ENCODE measurements around the gene TBL2. TPM values are rescaled to one million over a fixed set of nuclear protein-coding genes. Genes with fewer than 3 reads are reported as not detected.
"Not testable (repeated sequence)": the region's sequence is repeated elsewhere in the genome, so short reads cannot be mapped to it uniquely, and the experiment has no call there.

The TBL2 gene
- total RNA-seq, 4 donors from 2014 or later: 19.1 to 52.5 (median 38.2) TPM

DNA sequence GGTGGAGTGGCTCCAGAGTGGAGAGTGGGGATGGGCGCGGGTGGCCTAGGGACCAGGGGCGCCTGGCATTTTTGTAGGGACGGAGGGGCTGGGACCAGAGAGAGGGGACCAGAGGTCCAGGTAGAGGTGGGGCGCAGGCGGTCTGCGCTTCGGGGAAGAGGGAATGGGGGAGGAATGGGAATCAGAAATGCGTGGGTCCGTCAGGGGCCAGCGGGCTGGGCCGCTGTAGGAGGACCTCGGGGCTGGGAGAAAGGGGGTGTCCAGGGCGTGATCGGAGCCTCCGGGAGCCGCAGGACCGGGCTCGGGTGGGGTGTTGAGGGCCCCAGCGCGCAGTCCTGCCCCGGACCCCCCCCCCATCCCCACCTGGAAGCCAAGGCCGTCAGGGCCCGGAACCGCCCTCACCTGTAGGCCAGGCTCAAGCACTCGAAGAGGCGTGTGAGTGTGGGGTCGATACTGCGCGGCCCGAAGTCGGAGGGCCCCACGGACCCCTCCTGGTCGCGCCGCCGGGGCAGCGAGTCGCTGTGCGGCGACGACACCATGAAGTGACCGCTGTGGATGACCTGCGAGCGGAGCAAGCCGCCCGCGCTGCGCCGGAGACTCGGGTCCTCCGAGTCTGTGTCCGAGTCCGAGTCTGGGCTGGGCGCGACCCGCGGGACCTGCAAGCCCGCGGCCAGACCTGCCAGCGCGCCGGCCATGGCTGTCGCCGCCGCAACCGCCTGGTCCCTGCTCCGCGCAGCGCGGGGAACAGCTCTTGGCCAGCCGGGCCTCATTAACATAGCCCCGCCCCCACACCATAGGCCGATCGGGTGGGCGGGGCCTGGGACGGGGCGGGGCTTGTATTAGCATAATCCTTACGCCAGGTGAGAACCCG, 45.7 kb upstream of the TBL2 start, which contains the start of gene MLXIPL:
MLXIPL (minus strand) TSS at position 725 of the 871 bp plus-strand sequence; CDS start at position 695, 30 bp downstream.
- Histone ChIP-seq H3K27me3 (peaks cover 0 to 81% (median 32%) of the 10 kb centered on the region in 4 donors), H3K4me3 (peak within 1 kb of the TSS; percentile 52 to 57 (median 54)), H3K9me3 (no peaks in the 10 kb centered on the region), H3K36me3 (no peaks in the 10 kb centered on the region), H3K27ac (replicated peaks in 1 of 4) (peak within 1 kb of the TSS in 3 of 4 donors; percentile 16 to 53 (median 41)), H3K4me1 (peaks cover 9 to 27% (median 22%) of the 10 kb centered on the region in 4 donors)
- intact Hi-C loops (cut with DNase I): no loop called here
- DNase-seq (ENCODE audit: extremely low spot score): no peak
- 13% methylated on average over 37 of the region's 80 CpGs for WGBS
- TF ChIP-seq, protein P1, sequence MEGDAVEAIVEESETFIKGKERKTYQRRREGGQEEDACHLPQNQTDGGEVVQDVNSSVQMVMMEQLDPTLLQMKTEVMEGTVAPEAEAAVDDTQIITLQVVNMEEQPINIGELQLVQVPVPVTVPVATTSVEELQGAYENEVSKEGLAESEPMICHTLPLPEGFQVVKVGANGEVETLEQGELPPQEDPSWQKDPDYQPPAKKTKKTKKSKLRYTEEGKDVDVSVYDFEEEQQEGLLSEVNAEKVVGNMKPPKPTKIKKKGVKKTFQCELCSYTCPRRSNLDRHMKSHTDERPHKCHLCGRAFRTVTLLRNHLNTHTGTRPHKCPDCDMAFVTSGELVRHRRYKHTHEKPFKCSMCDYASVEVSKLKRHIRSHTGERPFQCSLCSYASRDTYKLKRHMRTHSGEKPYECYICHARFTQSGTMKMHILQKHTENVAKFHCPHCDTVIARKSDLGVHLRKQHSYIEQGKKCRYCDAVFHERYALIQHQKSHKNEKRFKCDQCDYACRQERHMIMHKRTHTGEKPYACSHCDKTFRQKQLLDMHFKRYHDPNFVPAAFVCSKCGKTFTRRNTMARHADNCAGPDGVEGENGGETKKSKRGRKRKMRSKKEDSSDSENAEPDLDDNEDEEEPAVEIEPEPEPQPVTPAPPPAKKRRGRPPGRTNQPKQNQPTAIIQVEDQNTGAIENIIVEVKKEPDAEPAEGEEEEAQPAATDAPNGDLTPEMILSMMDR (IDR thresholded peaks at IDR 0.05): no peak
- TF ChIP-seq EP300 (IDR thresholded peaks at IDR 0.05) (no peak), POLR2A (IDR thresholded peaks at IDR 0.05; ENCODE audit: low read depth) (peak; percentile 48), POLR2AphosphoS5 (IDR thresholded peaks at IDR 0.05) (peak; percentile 47 to 57)

DNA sequence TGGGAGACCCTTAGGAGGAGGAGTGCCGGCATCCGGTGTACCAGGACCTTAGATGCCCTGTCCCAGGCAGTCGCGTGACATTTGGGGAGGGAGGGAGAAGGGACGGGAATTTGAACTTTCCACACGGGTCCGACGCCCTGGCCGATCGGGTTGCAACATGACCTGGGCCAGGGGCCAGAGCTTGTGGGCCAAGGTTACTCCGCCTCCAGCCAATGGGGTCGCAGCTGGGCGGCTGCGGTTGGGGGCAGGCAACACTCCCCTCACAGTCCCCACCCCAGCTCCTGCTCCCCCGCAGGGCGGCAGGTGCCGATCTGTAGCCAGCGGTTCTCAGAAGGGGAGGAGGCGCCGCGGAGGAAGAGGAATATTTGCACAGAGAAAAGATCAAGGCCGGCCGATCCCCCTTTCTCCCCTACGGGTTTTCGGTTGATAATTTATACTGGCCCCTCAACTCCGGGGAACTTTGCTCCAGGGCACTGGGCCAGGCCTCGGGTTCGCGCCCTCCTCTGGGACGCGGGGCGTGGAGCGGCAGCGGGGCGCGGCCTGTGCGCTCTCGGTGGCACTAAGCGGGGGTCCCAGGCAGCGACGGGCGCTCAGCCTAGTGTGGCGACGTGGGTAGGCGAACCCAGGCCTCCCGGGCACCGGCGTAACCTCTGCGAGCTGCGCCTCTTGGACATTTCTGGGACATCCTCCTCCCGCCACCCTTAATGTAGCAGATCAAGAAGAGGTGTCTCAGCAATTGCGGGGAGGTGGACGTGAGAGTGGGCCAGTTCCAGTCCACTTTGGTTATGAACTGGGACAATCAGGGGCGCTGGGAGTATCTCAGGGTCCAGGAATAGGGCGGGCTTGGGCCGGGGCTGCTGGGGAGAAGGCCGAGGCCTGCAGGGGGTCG, 44.8 kb upstream of the TBL2 start:
- peaks cover 0 to 72% (median 32%) of the 10 kb centered on the region in 4 donors for H3K27me3 ChIP-seq
- H3K36me3 ChIP-seq: no peaks in the 10 kb centered on the region
- peak overlapping the region; percentile 52 to 57 (median 54) for H3K4me3 ChIP-seq
- peak overlapping the region in 3 of 4 donors; percentile 16 to 53 (median 41) for H3K27ac ChIP-seq (replicated peaks in 1 of 4)
- DNase-seq (ENCODE audit: extremely low spot score): no peak
- 15% methylated on average over 22 of the region's 58 CpGs for WGBS
- H3K4me1 ChIP-seq: peaks cover 9 to 27% (median 22%) of the 10 kb centered on the region in 4 donors
- no peaks in the 10 kb centered on the region for H3K9me3 ChIP-seq
- intact Hi-C loops (cut with DNase I): no loop called here
- TF ChIP-seq POLR2AphosphoS5 (IDR thresholded peaks at IDR 0.05) (peak in 1 of 2 donors; percentile 59), POLR2A (IDR thresholded peaks at IDR 0.05; ENCODE audit: low read depth) (peak; percentile 33), EP300 (IDR thresholded peaks at IDR 0.05) (no peak)
- TF ChIP-seq, protein P1 (IDR thresholded peaks at IDR 0.05): no peak

DNA sequence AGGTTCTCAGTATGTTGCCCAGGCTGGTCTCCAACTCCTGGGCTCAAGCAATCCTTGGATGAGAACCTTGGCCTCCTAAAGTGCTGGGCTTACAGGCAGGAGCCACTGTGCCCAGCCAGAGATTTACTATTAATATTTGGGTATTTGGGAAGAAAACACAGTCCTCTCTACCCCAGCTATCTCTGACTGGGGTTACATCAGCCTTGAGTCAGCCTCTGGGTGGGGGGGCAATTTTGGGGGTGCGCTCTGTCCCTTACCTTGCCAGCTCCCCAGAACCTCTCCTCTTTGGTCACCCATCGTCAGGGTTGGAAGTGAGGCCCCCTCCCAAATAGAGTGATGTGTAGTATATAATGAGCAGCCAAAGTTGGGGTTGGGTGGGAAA, 44.1 kb upstream of the TBL2 start:
- H3K4me1 ChIP-seq: peaks cover 9 to 27% (median 22%) of the 10 kb centered on the region in 4 donors
- H3K27ac ChIP-seq (replicated peaks in 1 of 4): peak overlapping the region in 1 of 4 donors; percentile 33
- TF ChIP-seq POLR2AphosphoS5 (IDR thresholded peaks at IDR 0.05): no peak
- no peaks in the 10 kb centered on the region for H3K9me3 ChIP-seq
- H3K4me3 ChIP-seq: peak overlapping the region in 3 of 4 donors; percentile 52 to 57 (median 56)
- DNase-seq (ENCODE audit: extremely low spot score): no peak
- 35% methylated on average over 2 of the region's 2 CpGs for WGBS
- intact Hi-C loops (cut with DNase I): no loop called here
- no peaks in the 10 kb centered on the region for H3K36me3 ChIP-seq
- peaks cover 0 to 67% (median 32%) of the 10 kb centered on the region in 4 donors for H3K27me3 ChIP-seq

DNA sequence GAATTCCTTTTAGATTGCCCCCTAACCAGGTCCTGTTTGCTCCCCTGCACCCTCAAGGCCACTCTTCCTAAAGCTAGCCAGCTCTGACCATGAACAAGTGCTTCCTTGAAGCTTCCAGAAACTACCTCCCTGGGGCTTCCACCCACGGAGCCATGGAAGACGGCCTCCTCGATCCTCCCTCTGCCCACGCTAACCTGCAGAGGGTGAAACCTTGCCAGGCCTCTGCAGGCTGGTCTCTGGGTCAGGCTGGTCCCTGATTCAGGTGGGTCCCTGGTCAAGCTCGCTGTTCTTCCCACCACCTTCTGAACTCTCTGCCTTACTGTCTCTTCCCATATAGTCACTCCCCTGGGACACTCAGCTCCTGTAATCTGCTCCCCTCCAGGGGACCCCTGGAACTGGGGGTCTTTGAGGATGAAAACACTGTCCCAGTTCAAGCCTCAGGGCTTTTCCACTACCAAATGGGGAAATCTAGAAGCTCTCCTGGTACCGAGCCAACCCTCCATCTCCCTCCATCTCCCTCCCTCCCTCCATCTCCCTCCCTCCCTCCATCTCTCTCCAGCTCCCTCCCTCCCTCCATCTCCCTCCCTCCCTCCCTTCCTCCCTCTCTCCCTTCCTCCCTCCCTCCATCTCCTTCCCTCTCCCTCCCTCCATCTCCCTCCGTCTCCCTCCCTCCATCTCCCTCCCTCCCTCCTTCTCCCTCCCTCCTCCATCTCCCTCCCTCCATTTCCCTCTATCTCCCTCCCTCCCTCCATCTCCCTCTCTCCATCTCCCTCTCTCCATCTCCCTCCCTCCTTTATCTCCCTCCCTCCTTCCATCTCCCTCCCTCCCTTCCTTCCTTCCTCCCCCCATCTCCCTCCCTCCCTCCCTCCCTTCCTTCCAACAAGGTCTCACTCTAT, 43.0 kb upstream of the TBL2 start:
- no peak for TF ChIP-seq POLR2AphosphoS5 (IDR thresholded peaks at IDR 0.05)
- no peak for TF ChIP-seq POLR2A (IDR thresholded peaks at IDR 0.05; ENCODE audit: low read depth)
- no peak for TF ChIP-seq EP300 (IDR thresholded peaks at IDR 0.05)
- Histone ChIP-seq H3K27me3 (peaks cover 0 to 56% (median 32%) of the 10 kb centered on the region in 4 donors), H3K27ac (replicated peaks in 1 of 4) (no peak overlapping the region), H3K4me3 (no peak overlapping the region), H3K36me3 (no peaks in the 10 kb centered on the region), H3K4me1 (peaks cover 9 to 27% (median 22%) of the 10 kb centered on the region in 4 donors), H3K9me3 (no peaks in the 10 kb centered on the region)
- no peak for DNase-seq (ENCODE audit: extremely low spot score)
- WGBS: 68% methylated on average over 7 of the region's 7 CpGs
- intact Hi-C loops (cut with DNase I): no loop called here

DNA sequence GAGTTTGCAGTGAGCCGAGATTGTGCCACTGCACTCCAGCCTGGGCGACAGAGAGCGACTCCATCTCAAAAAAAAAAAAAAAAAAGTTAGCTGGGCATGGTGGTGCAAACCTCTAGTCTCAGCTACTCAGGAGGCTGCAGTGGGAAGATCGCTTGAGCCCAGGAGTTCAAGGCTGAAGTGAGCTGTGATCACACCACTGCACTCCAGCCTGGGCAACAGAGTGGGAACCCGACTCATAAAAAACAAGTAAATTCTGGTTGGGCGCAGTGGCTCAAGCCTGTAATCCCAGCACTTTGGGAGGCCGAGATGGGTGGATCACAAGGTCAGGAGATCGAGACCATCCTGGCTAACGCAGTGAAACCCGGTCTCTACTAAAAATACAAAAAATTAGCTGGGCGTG, 41.0 kb upstream of the TBL2 start:
- H3K4me3 ChIP-seq; DNase-seq (ENCODE audit: extremely low spot score); intact Hi-C loops (cut with DNase I); H3K9me3 ChIP-seq; H3K27ac ChIP-seq (replicated peaks in 1 of 4); H3K36me3 ChIP-seq: not testable (repeated sequence)
- peaks cover 9 to 21% (median 20%) of the 10 kb centered on the region in 4 donors for H3K4me1 ChIP-seq
- H3K27me3 ChIP-seq: peaks cover 0 to 44% (median 25%) of the 10 kb centered on the region in 4 donors
- WGBS: 90% methylated on average over 11 of the region's 11 CpGs
